ENCODE data around the gene LHX3.

LHX3 gene

DNA sequence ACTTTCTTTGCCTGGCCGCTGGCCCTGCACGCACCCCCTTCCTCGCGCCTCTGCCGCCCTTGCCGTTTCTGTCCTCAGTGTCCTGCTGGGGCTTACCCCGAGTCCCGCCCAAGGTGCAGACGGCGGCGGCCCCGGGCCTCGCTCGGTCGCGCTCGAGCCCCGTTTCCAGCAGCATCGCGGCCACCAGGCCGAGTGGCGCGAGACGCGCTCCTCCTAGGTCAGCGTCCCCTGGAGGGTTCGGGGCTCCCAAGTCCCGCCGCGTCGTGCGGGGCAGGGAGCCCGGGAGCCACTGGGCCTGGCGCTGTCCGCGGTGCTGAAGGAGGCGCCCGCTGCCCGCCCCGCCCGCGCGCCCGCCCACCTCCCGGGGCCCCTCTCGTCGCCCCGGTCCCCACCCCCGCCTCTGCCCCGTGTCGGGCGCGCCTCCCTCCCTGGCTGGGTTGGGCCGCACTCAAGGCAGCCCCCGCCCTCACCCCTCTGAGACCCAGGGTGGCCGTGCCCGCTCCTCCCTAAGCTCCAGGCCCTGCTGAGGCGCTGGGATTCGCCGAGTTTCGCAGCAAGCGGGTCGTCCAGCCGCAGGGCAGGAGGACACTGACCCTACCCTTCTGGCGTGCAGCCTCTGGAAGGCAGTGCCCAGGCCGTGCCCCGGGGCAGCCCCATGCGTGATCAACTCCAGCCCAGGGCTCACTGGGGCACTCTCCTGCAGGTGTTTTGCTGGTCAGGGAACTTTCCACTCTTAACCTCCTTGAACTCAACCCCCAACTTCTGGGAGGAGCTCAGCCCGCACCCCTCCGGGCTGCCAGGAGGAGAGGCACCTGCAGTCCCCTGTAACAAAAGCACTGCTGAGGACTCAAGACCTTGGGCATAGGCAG is at the start of gene LHX3:
Gene LHX3 (minus strand): TSS at position 291 of the 869 bp plus-strand sequence. CDS start 116 bp downstream, at position 175.
- TF ChIP-seq CTCF (IDR thresholded peaks at IDR 0.05; ENCODE audit: low read depth, low read length), result no peak
- in situ Hi-C loops (cut with HindIII; ENCODE audit: low sequenced_read_pairs), result no loop called here
- DNase-seq (ENCODE audit: low read depth, low spot score), result no peak
- no peak within 1 kb of the TSS for H3K4me3 ChIP-seq (ENCODE audit: low read depth, low read length)

- TF ChIP-seq CTCF (IDR thresholded peaks at IDR 0.05; ENCODE audit: low read depth, low read length), result no peak
- DNase-seq (ENCODE audit: low read depth, low spot score), result no peak
- no peak overlapping the region for H3K4me3 ChIP-seq (ENCODE audit: low read depth, low read length)
- in situ Hi-C loops (cut with HindIII; ENCODE audit: low sequenced_read_pairs), result no loop called here
These were observed 48.6 kb upstream of the LHX3 start for GRCh38 chr9:136253246-136254130.

- H3K4me3 ChIP-seq (ENCODE audit: low read depth, low read length), result no peak overlapping the region
- in situ Hi-C loops (cut with HindIII; ENCODE audit: low sequenced_read_pairs), result no loop called here
- TF ChIP-seq CTCF (IDR thresholded peaks at IDR 0.05; ENCODE audit: low read depth, low read length), result no peak
- DNase-seq (ENCODE audit: low read depth, low spot score), result no peak
These were observed 47.9 kb upstream of the LHX3 start for GRCh38 chr9:136252846-136253245.

DNA sequence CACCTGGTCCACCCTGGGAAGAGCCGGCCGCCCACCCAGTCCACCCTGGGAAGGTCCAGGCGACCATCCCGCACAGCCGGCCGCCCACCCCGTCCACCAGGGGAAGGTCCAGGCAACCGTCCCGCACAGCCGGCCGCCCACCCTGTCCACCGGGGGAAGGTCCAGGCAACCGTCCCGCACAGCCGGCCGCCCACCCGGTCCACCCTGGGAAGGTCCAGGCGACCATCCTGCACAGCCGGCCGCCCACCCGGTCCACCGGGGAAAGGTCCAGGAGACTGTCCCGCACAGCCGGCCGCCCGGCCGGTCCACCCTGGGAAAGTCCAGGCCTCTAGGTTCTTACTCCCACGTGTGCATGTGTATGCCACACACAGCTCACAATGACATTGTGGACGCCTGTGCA is 47.4 kb upstream of the LHX3 start:
- TF ChIP-seq CTCF (IDR thresholded peaks at IDR 0.05; ENCODE audit: low read depth, low read length), result no peak

GRCh38 chr9:136251264-136252115 is 46.6 kb upstream of the LHX3 start:
- no peak for TF ChIP-seq CTCF (IDR thresholded peaks at IDR 0.05; ENCODE audit: low read depth, low read length)
- in situ Hi-C loops (cut with HindIII; ENCODE audit: low sequenced_read_pairs), result no loop called here
- DNase-seq (ENCODE audit: low read depth, low spot score), result no peak
- H3K4me3 ChIP-seq (ENCODE audit: low read depth, low read length), result no peak overlapping the region

More for the DNA sequence above, 47.4 kb upstream of the LHX3 start:
- no peak overlapping the region for H3K4me3 ChIP-seq (ENCODE audit: low read depth, low read length)
- in situ Hi-C loops (cut with HindIII; ENCODE audit: low sequenced_read_pairs), result no loop called here
- DNase-seq (ENCODE audit: low read depth, low spot score), result no peak

DNA sequence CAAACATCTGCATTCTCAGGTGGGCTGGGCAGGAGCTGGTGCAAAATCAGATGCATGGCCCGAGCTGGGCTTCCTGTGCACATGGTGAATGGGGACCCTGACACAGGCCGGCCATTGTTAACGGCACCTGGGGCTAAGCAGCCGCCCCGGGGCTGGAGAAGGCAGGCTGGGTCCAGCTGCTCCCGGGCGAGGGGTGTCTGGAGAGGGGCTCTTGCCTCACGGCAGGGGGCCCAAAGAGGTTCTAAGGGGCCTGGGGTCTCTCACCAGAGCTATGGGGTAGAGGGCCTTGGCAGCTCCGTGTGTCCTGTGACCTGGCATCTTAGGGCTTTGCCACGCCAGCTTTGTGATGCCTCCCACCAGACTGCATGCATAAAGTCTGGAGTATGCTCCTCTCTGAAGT is 45.7 kb upstream of the LHX3 start:
- in situ Hi-C loops (cut with HindIII; ENCODE audit: low sequenced_read_pairs), result no loop called here
- no peak for DNase-seq (ENCODE audit: low read depth, low spot score)
- no peak for TF ChIP-seq CTCF (IDR thresholded peaks at IDR 0.05; ENCODE audit: low read depth, low read length)
- H3K4me3 ChIP-seq (ENCODE audit: low read depth, low read length), result no peak overlapping the region
